NCI-H1694 (cell line): ENCODE measurements around the gene PSMB5.

Experiments used
- DNase-seq: peaks from one replicate; lab custom pipeline; 2025; lab: John Stamatoyannopoulos, UW

The PSMB5 gene

DNA sequence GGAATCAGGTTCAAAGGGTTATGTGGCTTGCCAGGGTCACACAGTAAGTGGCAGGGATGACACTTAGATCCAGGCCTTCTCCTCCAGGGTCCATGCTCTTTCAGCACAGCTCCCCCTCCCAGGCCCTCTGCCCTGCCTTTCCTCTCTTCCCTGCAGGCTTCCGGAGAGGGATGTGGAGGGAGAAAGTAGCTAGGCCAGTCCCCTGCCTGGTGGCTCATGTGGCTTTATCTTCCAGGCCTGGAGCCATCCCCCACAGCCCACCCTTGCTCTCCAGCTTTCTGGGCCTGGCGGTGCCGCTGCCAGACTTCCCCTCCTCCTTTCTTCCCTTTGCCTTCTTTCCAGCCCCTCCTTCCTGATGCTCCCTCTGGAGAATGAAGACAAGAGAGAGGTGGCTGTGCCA is 9.1 kb upstream of the PSMB5 start:
- no peak for DNase-seq

DNA sequence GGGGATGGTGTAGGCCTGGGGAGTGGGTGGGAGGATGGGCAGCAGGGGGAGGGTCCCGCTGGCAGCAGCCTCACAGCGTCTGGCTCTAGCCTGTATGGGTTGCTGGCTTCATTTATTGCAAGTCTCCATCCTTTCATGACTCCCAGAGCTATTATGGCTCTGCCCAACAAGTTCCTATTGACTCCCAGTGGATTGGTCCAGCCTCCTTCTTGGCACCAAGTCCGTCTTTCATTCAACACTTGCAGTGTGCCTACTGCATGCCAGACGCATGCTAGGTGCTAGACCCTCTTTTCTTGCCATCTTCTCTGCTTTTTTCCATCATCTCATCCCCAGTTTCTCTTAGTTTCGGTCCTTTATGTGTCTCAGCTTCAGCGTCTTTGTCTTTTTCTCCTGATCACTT is 8.4 kb upstream of the PSMB5 start:
- no peak for DNase-seq

DNA sequence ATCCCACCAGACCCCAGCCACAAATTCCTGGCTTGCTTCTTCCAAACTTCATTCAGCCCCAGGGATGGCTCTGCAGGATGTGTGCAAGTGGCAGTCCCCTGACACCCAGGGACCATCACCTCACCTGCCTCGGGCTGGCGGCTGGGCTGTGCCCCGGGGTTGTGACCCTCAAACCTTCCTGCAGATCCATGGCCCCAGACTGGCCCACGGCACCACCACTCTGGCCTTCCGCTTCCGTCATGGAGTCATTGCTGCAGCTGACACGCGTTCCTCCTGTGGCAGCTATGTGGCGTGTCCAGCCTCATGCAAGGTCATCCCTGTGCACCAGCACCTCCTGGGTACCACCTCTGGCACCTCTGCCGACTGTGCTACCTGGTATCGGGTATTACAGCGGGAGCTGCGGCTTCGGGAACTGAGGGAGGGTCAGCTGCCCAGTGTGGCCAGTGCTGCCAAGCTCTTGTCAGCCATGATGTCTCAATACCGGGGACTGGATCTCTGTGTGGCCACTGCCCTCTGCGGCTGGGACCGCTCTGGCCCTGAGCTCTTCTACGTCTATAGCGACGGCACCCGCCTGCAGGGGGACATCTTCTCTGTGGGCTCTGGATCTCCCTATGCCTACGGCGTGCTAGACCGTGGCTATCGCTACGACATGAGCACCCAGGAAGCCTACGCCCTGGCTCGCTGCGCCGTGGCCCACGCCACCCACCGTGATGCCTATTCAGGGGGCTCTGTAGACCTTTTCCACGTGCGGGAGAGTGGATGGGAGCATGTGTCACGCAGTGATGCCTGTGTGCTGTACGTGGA is 7.7 kb upstream of the PSMB5 start, which contains the start of gene PSMB11:
TSS of gene PSMB11 (plus strand) at position 51 of the 804 bp plus-strand sequence. CDS start at position 65, 14 bp downstream.
- DNase-seq = no peak

DNA sequence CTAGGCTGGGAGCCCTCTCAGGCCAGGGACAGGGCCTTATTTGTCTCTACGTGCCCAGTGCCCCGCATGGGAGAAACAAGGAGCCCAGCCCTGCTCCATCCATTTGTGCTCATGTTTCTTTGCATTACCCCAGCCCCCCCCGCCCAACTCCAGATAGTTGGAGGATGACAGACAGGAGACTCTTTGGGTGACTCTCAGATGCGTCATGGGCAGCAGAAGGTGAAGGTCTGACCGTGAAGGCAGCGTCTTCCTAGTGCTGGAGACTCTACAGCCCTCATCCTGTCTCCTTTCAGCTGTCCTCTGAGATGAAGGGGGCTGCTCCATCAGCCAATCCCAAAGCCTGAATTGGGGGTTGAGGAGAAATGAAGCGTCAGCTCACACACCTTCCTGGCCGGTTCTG is 7.0 kb upstream of the PSMB5 start:
- no peak for DNase-seq

DNA sequence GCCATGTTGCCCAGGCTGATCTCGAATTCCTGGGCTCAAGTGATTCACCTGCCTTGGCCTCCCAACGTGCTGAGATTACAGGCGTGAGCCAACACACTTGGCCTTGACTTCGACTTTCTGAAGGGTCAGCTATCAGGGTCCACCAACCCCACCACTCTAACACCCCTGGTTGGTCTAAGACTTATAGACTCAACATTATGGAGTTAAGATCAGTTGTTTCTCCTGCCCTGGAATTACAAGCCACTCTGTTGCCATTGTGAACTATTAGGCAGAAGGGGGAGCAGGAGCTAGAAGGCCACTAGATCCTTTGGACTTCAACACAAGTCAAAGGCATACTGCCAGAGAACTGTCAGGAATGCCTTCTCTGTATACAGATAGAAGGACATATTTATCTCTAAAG is 5.4 kb upstream of the PSMB5 start:
- no peak for DNase-seq

DNA sequence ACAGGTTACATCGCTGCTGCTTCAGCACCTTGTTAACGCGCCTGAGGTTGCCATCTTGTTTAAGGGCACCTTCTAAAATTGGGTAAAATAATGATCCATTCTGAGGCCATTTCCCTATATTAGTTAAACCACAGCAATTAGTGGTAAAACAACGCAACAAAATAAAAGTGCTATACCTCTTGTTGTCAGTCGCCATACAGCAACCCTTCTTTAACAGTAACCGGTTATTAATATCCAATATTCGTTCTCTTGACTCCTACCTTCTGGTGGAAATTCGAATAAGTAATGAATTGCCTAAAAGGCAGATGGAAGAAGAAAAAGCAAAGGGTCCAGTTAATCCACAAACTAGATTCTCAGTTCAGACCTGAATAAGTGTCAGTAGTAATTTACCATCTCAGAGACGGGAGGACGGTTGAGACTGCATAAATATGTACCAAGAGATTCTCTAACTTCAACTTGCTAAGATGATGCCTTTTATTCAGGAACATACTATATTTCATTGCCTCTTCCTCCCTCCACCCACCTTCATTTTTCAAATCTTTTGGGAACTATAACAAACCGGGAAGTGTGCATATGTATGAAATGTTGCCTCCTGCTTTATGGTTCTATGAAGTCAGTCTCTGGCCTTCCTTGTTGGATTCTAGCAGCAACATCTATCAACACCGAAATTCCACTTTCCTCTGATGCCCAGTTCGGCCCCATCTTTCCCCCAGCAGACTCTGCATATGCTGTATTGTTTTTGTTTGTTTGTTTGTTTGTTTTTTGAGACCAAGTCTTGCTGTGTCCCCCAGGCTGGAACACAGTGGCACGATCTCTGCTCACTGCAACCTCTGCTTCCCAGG is 824 bp upstream of the PSMB5 start:
- no peak for DNase-seq

DNA sequence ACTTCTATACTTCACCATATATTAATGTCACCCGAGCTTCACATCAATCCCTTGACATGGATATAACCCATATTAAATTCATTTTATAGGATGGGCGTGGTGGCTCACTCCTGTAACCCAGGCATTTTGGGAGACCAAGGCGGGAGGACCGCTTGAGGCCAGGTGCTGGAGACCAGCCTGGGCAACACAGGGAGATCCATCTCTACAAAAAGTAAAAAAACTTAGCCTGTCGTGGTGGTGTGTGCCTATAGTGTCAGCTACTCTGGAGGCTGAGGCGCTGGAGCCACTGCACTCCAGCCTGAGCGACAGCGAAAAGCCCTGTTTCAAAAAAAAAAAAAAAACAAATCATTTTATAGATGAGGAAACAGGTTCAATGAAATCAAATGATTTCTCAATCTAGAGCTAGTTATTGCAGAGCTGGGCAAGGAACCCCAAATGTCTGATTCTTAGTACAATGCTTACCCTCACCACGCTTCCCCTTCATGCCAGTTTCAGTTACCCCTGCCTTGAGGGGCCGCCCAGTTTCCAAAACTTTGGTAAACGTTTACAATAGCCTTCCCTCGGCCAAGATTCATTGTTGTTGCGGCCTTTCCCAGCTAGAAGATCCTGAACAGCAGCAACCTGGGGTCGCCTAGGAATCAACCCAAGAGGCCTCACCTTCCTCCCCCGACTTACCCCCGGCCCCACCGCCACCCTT is 751 bp downstream of the PSMB5 start:
- no peak for DNase-seq

DNA sequence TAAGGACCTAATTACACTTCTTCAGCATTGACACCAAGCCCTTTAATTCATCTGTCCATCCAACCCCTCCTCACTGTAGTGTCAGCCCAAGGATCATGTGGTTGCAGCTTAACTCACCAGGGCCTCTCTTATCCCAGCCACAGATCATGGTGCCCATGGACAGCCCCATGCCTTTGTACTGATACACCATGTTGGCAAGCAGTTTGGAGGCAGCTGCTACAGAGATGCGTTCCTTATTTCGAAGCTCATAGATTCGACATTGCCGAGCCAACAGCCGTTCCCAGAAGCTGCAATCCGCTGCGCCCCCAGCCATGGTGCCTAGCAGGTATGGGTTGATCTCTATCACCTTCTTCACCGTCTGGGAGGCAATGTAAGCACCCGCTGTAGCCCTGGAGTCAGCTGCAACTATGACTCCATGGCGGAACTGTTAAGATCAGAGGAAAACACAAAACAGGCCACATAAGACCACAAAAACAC is 1.4 kb downstream of the PSMB5 start:
- no peak for DNase-seq

DNA sequence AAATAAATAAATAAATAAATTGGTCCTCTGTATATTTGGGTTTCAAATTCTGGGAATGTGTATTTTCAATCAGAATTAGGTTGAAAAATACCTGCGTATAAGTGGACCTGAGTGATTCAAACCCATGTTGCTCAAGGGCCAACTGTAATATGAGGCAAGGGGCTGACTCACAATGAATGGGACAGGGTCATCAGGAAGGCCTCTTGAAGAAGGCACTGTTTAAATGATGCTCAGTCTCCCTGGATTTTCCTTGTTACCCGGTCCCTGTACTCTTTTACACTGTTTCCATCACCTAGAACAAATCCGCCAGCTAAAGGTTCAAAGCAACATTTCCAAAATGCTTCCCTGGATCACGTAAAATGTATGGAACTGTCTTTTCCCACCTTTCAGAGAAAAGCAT is 3.8 kb downstream of the PSMB5 start:
- no peak for DNase-seq

DNA sequence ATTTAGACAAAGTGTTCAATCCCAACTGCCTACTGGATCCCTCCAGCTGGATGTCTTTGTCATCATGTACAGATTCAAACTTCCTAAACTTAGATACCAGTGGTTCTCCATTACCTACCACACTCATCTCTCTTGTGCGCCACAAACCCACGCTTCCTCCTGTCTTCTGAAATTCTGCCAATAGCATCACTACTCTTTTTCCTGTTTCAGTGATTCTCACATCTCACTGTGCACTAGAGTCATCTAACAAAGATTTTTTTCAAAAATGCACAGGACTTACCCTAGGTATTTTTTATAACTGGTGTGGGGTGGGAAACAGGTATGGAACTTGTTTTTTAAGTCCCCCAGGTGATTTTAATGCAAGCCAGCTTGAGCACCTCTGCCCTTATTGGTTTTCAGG is 5.9 kb downstream of the PSMB5 start:
- no peak for DNase-seq

DNA sequence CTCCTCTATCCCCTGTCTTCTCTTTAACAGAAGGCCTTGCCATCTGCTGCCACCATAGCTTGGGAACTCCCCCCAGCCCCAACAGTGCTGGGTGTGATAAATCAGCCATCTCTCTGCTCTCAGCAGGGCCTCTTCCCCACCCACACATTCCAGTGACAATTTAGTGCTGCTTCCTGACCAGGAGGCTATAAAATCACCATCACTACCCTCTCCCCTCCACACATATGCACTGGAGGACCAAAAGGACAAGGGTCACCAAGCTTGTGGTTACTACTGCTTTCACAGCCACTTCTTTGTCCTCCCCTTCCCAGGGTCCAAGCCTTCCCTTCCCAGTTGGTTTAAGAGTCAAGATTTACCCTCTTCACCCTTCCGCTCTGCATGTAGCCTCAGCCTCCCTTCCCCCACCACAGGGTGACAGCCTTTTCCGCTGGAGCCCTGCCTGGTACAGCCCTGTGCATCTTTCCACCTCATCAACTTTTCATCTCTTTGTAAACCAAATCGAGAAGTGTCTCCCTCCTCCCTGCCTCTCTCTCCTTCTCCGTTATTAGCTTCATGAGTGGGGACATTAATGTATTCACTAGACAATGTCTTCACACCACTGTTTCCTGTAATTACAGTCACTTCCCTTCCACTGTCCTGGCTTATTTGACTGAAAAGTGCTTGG is 9.4 kb downstream of the PSMB5 start:
- peak; percentile 93 for DNase-seq

DNA sequence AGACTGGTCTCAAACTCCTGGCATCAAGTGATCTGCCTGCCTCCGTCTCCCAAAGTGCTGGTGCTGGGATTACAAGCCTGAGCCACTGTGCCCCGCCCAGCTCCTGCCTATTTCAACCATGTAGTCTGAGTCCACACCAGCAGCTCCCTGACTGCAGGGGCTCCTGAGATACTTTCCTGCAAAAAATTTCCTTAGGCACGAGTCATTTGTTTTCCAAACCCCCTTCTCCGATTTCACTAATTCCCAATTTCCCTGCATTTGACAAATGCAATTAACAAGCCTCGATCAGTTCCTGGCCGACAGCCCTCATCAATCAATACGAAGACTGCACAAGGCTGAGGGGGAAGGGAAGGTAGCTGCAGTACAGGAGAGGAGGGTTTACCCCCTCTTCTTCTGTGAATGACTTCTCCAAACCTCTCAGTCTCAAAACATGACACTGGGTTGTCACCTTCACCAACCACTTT is 10.1 kb downstream of the PSMB5 start:
- DNase-seq = peak; percentile 87

DNA sequence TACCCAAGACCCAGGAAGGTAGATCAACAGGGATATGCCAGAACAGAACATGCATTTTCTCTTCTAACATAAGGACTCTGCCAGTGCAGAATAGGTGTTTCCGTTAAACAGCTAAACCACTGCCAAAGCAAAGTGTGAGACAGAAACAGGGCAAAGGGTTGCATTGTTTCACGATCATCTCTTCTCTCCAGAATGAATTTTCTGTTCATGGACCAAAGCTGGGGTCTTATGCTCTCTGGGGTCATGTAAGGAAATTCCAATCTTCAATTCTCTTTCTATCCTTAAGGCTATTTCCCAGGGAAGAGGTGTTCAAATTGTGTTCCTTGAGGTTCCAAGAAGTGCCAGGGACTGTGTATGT is 10.9 kb downstream of the PSMB5 start:
- no peak for DNase-seq

DNA sequence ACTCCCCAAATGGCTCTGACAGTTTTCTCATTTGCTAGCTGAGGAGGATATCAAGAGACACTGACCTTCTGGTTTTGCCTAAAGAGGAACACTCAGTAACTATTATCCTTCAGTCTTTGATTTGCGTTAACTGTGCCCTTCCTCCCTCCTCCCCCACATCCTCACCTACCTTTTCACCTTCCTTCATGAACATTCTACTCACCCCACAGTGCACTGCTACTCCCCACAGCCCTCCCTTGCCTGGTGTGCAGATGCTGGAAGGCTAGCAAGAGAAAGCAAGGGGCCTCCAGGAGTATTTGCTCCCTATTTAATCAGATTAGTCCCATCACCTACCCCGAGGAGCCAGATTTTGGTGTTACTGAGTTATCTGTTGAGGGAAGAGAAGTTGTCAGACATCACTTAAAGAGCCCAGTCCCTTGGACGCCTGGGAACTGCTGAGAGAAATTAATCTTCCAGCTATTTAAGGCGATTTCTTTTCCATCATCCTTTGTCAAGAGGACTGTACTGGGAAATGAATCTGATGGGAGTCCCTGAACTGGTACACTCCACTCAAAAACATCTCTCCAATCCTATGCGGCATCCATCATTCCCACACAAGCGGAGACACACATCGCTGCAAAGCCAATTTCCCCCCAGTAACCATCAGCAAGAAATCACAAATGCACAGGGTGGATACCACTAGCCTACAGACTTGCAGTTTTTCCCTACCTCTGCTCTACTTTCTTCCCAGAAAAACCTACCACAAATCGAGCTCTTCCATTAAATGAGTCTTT is 11.5 kb downstream of the PSMB5 start:
- no peak for DNase-seq

DNA sequence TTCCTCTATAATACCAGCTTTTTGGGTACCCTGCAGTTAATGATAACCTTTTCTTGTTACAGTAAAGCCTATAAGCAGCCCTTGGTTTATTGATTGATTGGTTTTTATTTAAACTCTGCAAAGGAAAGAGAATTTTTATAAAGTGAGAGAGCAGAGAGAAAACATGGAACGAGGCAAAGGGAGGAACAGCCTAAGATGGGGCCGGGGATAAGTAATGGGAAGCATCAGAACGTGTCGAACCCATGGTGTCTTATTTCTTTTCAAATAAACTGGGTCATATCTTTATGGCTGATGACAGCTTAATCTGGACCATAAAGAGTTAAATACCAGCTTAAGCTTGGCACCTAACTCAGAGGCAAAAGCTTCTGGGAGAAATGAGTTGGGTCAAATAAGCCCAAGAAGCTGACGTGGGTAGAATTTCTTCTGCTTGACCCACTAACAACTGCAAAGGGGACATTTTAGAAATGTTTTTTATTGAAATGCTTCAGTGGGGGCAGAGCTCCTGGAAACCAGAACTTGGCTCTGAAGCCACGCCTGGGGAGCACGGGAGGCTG is 12.7 kb downstream of the PSMB5 start:
- DNase-seq = no peak

DNA sequence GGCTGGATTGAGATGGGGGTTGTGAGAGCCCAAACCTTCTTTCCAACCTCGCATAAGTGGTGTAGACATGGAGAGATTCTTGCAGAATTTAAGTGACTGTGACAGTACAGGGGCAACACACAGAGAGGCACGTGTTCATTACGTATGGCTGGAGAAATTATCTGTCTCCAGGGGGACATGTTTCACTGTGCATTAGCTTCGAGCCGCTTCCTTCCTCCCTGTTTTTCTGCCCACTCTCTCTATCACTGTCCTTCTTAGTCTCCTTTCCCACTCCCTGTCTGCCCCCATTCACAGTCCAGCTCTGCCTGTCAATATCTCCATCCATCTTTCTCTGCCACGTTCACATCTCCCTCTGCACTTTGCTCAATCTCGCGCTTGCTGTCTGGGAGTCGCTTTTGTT is 13.3 kb downstream of the PSMB5 start:
- DNase-seq = no peak

DNA sequence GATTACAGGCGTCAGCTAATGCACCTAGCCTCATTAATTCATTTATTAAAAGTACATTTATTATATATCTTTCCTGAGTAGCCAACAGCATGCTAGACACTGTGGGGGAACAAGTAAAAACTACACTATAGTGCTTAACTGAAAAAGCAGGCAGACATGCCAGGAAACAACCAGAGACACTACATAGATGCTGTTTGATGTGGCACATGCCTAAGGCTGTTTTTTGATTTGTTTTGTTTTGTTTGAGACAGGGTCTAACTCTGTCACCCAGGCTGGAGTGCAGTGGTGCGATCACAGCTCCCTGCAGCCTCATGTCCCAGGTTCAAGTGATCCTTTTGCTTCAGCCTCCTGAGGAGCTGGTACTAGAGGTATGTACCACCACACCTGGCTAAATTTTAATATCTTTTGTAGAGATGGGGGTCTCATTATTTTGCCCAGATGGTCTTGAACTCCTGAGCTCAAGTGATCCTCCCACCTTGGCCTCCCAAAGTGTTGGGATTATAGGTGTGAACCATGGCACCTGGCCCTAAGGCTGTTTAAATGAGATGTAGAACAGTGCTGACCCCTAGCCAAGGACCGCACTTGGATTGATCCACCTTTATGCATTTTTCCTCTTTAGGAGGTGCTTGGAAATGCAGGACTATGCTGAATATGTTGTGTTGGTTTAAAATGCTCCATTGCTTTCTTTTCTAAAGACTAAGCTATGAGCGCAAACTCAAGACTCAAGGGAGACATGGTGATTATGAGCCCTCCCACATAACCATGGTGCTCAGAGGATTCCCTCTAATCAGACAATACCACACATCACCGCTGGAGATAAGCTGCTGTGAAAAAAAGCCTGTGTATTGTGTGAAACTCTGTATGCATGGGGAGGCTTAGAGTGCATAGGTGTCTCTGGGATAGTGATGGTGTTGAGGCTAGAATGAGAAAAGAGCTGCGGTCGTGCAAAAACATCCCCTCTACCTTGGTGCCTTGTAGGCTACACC is 14.3 kb downstream of the PSMB5 start:
- DNase-seq = no peak

DNA sequence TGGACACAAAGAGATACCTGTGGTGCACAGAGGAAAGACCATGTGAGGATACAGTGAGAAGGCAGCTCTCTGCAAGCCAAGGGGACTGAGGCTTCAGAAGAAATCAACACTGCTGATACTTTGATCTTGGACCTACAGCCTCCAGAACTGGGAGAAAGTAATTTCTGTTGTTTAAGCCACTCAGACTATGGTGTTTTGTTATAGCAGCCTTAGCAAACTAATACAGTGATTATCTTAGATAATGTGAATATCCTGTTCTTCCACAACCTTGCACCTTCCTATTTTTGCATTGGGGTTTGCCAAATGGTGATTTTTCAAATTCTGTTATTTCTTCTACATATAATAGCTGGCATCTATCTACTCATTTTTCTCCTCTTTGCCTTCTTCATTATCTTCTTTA is 16.6 kb downstream of the PSMB5 start:
- no peak for DNase-seq

DNA sequence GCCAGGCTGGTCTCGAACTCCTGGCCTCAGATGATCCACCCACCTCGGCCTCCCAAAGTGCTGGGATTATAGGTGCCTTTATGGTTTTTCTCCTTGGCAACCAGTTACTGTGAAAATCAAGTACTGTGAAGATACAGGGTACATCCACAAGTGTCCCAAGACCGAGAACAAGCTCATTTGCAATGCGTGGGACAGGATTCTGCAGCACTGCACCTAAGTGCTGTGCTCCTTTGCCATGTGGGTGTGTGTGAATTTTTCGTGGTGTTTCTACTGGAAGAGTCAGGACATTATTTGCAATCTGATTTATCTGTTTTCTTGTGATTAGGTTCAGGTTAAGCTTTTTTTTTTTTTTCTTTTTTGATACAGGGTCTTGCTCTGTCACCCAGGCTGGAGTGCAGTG is 17.6 kb downstream of the PSMB5 start:
- DNase-seq = no peak

DNA sequence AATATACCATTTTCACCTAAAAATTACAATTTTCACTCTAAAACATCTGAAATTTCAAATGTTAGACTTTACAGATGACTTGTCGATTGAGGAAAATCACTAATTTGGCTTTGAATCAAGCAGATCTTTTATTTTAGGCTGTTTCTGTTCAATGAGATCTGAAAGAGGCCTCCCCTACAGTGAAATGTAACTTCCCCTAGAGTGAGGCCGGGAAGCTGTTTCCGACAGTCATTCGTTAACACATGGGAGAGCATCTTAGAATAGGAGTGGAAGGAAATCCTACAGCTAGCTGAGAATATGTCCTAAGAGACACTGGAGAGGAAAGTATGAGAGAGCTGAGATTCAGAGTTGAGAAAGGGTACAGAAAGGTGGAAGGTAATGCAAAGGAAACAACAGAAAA is 19.1 kb downstream of the PSMB5 start:
- DNase-seq = no peak
